Caco-2 (cell line): ENCODE measurements around the gene RPRD1A. TPM values are rescaled to one million over a fixed set of nuclear protein-coding genes. Genes with fewer than 3 reads are reported as not detected.

Experiments used
- BruUV-seq: library from RNA; stranded (reverse); fragments of 400-500 nt; replicated peaks from 2 replicates; lab custom pipeline; 2021; lab: Mats Ljungman, UMichigan
- CTCF ChIA-PET: fragments of 300-600 bp; sonication (Branson Sonifier 250); formaldehyde crosslinking; loops from one replicate; lab custom pipeline; 2022; ENCODE audit warnings: antibody characterized with exemption; lab: Charles Lee
- POLR2A ChIA-PET: fragments of 300-600 bp; sonication (Branson Sonifier 250); formaldehyde crosslinking; loops from one replicate; lab custom pipeline; 2022; ENCODE audit warnings: antibody characterized with exemption; lab: Charles Lee
- DNase-seq, 2 experiments: peaks; one replicate each; pipeline versions ENCODE4 v3.0.0 to v3.0.0-alpha.2; 2020 to 2022
- H3K27me3 ChIP-seq: replicated peaks from 2 replicates; pipeline ENCODE4 v1.6.0; 2011; ENCODE audit warnings: low read length; ENCODE audit not compliant: control insufficient read depth, insufficient read depth
- H3K36me3 ChIP-seq: 2 replicates; pipeline ENCODE4 v1.5.1; 2011; ENCODE audit warnings: low read length; ENCODE audit not compliant: control insufficient read depth, insufficient read depth
- H3K4me1 ChIP-seq: fragments of 250-450 bp; sonication (Bioruptor Pico); 2 replicates; pipeline ENCODE4 v1.5.1; 2020; ENCODE audit warnings: mild to moderate bottlenecking
- H3K4me3 ChIP-seq: 2 replicates; pipeline ENCODE4 v1.5.1; 2011; ENCODE audit warnings: low read depth, mild to moderate bottlenecking, control low read depth, low read length
- H3K9me3 ChIP-seq: fragments of 250-450 bp; sonication (Bioruptor Pico); 2 replicates; pipeline ENCODE4 v1.5.1; 2020; ENCODE audit warnings: mild to moderate bottlenecking, moderate library complexity
- H3K27ac Mint-ChIP-seq: one replicate; pipeline ENCODE4 v1.8.0; 2022; ENCODE audit warnings: mixed read lengths; ENCODE audit not compliant: unreplicated experiment
- H3K27me3 Mint-ChIP-seq: one replicate; pipeline ENCODE4 v1.8.0; 2022; ENCODE audit warnings: mixed read lengths; ENCODE audit not compliant: insufficient read depth, unreplicated experiment
- H3K36me3 Mint-ChIP-seq: one replicate; pipeline ENCODE4 v1.8.0; 2022; ENCODE audit warnings: mild to moderate bottlenecking, mixed read lengths; ENCODE audit not compliant: insufficient read depth, unreplicated experiment
- H3K4me1 Mint-ChIP-seq: one replicate; pipeline ENCODE4 v1.8.0; 2022; ENCODE audit warnings: low read depth, mixed read lengths; ENCODE audit not compliant: unreplicated experiment
- H3K4me3 Mint-ChIP-seq: one replicate; pipeline ENCODE4 v1.8.0; 2022; ENCODE audit warnings: mild to moderate bottlenecking, moderate library complexity, mixed read lengths; ENCODE audit not compliant: unreplicated experiment
- H3K9me3 Mint-ChIP-seq: one replicate; pipeline ENCODE4 v1.8.0; 2022; ENCODE audit warnings: mixed read lengths; ENCODE audit not compliant: unreplicated experiment
- CTCF ChIP-seq, 2 experiments: fragments of 200-600 bp in 1 of 2; IDR thresholded peaks; 1 replicate in 1 of 2; 2 replicates in 1 of 2; pipeline versions ENCODE4 v1.5.1 to v1.8.0; 2011 to 2022; ENCODE audit warnings: antibody characterized with exemption in 1 of 2, control low read depth in 1 of 2, inconsistent platforms in 1 of 2, low read depth in 1 of 2, low read length in 1 of 2, mild to moderate bottlenecking in 1 of 2, moderate library complexity in 1 of 2; ENCODE audit not compliant: insufficient read depth in 1 of 2, severe bottlenecking in 1 of 2, unreplicated experiment in 1 of 2
- intact Hi-C: fragments of 100-400 bp; cut with micrococcal nuclease; formaldehyde crosslinking; loops from one replicate; pipeline ENCODE4 v1.10.0; 2022; ENCODE audit not compliant: unreplicated experiment
- total RNA-seq: library from RNA; stranded (reverse); gene quantifications from 2 replicates; pipeline ENCODE4 v1.2.3, GENCODE V29; 2022

RPRD1A gene
- total RNA-seq, 1 experiment from 2014 or later, result 18.9 TPM

- Mint-ChIP-seq H3K27ac (no peak overlapping the region), H3K27me3 (no peaks in the 10 kb centered on the region), H3K4me3 (no peak overlapping the region), H3K4me1 (no peaks in the 10 kb centered on the region), H3K36me3 (peaks cover 2% of the 10 kb centered on the region), H3K9me3 (no peaks in the 10 kb centered on the region)
- intact Hi-C loops, result no loop called here
- Histone ChIP-seq H3K27me3 (no peaks in the 10 kb centered on the region), H3K9me3 (no peaks in the 10 kb centered on the region), H3K4me3 (no peak overlapping the region), H3K36me3 (no peaks in the 10 kb centered on the region), H3K4me1 (no peaks in the 10 kb centered on the region)
- no peak for TF ChIP-seq CTCF (IDR thresholded peaks at IDR 0.05; ENCODE audit: insufficient read depth in 1 of 2, low read depth in 1 of 2, low read length in 1 of 2, severe bottlenecking in 1 of 2, unreplicated experiment in 1 of 2)
- BruUV-seq, result no TSS peak
- ChIA-PET CTCF (no interaction called here), POLR2A (no interaction called here)
- no peak for DNase-seq
Observed at GRCh38 chr18:36058674-36059073, 8.7 kb downstream of the RPRD1A start.

GRCh38 chr18:36051760-36052159 lies 15.6 kb downstream of the RPRD1A start:
- no peak for TF ChIP-seq CTCF (IDR thresholded peaks at IDR 0.05; ENCODE audit: insufficient read depth in 1 of 2, low read depth in 1 of 2, low read length in 1 of 2, severe bottlenecking in 1 of 2, unreplicated experiment in 1 of 2)
- no peak for DNase-seq
- BruUV-seq, result no TSS peak
- Histone ChIP-seq H3K4me1 (no peaks in the 10 kb centered on the region), H3K4me3 (no peak overlapping the region), H3K27me3 (no peaks in the 10 kb centered on the region), H3K9me3 (no peaks in the 10 kb centered on the region), H3K36me3 (no peaks in the 10 kb centered on the region)
- Mint-ChIP-seq H3K4me3 (no peak overlapping the region), H3K27ac (no peak overlapping the region), H3K36me3 (peaks cover 6% of the 10 kb centered on the region), H3K9me3 (no peaks in the 10 kb centered on the region), H3K27me3 (no peaks in the 10 kb centered on the region), H3K4me1 (no peaks in the 10 kb centered on the region)
- intact Hi-C loops, result no loop called here
- POLR2A ChIA-PET, result no interaction called here
- CTCF ChIA-PET, result no interaction called here

DNA sequence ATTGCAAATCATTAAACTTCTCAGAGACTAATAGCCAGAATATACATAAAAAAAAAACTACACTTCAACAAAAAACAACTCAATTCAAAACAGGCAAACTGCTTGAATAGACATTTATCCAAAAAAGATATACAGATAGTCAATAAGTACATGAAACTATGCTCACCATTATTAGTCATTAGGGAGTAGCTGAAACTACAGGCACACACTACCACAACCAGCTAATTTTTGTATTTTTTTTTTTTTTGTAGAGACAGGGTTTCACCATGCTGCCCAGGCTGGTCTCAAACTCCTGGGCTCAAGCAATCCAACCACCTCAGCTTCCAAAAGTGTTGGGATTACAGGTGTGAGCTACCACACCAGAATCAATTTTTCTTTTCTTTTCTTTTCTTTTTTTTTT lies 16.9 kb downstream of the RPRD1A start:
- no peaks in the 10 kb centered on the region for H3K27me3 Mint-ChIP-seq
- ChIA-PET POLR2A (interaction anchor here (0.7 kb wide), 1 partner anchor 1120 kb away, joined by 3 read pairs; no protein-coding TSS in a partner anchor), CTCF (no interaction called here)
- no peaks in the 10 kb centered on the region for H3K9me3 Mint-ChIP-seq
- Histone ChIP-seq H3K36me3 (no peaks in the 10 kb centered on the region), H3K27me3 (no peaks in the 10 kb centered on the region), H3K9me3 (no peaks in the 10 kb centered on the region), H3K4me3 (no peak overlapping the region), H3K4me1 (no peaks in the 10 kb centered on the region)
- H3K4me3 Mint-ChIP-seq, result no peak overlapping the region
- no peak overlapping the region for H3K27ac Mint-ChIP-seq
- intact Hi-C loops, result no loop called here
- DNase-seq, result no peak
- no peak for TF ChIP-seq CTCF (IDR thresholded peaks at IDR 0.05; ENCODE audit: insufficient read depth in 1 of 2, low read depth in 1 of 2, low read length in 1 of 2, severe bottlenecking in 1 of 2, unreplicated experiment in 1 of 2)
- peaks cover 6% of the 10 kb centered on the region for H3K36me3 Mint-ChIP-seq
- BruUV-seq, result no TSS peak
- H3K4me1 Mint-ChIP-seq, result no peaks in the 10 kb centered on the region
